Stimulated activated memory B cell treated with anti-CD40 and anti-IgM and Interleukin-4, amounts not matched to agents 10 μg/mL and 1 μg/mL and 100 μg/mL, for 72 hours (primary cell): ENCODE results near the gene NPAS4.
"Not testable (repeated sequence)": the region's sequence is repeated elsewhere in the genome, so short reads cannot be mapped to it uniquely, and the experiment has no call there.

Experiments
- ATAC-seq: fragments of 150-1000 bp; cut with Tn5 transposase; 2 replicates; pipeline ENCODE4 v1.10.0; 2021
- H3K27ac Mint-ChIP-seq: one replicate; pipeline ENCODE4 v1.8.0; 2022; ENCODE audit warnings: mild to moderate bottlenecking, mixed read lengths
- H3K27me3 Mint-ChIP-seq: one replicate; pipeline ENCODE4 v1.8.0; 2022; ENCODE audit warnings: mixed read lengths
- H3K36me3 Mint-ChIP-seq: one replicate; pipeline ENCODE4 v1.8.0; 2022; ENCODE audit warnings: mixed read lengths
- H3K4me1 Mint-ChIP-seq: one replicate; pipeline ENCODE4 v1.8.0; 2022; ENCODE audit warnings: mixed read lengths
- H3K4me3 Mint-ChIP-seq: one replicate; pipeline ENCODE4 v1.8.0; 2022; ENCODE audit warnings: mild to moderate bottlenecking, moderate library complexity, mixed read lengths
- H3K9me3 Mint-ChIP-seq: one replicate; pipeline ENCODE4 v1.8.0; 2022; ENCODE audit warnings: mixed read lengths

The NPAS4 gene

GRCh38 chr11:66411323-66411722, 9.5 kb upstream of the NPAS4 start:
- Mint-ChIP-seq H3K4me3 (no peak overlapping the region), H3K27ac (no peak overlapping the region), H3K27me3 (peaks cover 81% of the 10 kb centered on the region), H3K36me3 (no peaks in the 10 kb centered on the region), H3K9me3 (no peaks in the 10 kb centered on the region), H3K4me1 (peaks cover 6% of the 10 kb centered on the region)
- ATAC-seq, result no peak

- H3K4me3 Mint-ChIP-seq, result no peak overlapping the region
- no peak for ATAC-seq
- H3K9me3 Mint-ChIP-seq, result no peaks in the 10 kb centered on the region
- no peak overlapping the region for H3K27ac Mint-ChIP-seq
- peaks cover 7% of the 10 kb centered on the region for H3K4me1 Mint-ChIP-seq
- H3K36me3 Mint-ChIP-seq, result no peaks in the 10 kb centered on the region
- H3K27me3 Mint-ChIP-seq, result peaks cover 81% of the 10 kb centered on the region
These were observed 8.7 kb upstream of the NPAS4 start for GRCh38 chr11:66412110-66412509.

- ATAC-seq, result no peak
- no peaks in the 10 kb centered on the region for H3K9me3 Mint-ChIP-seq
- H3K36me3 Mint-ChIP-seq, result no peaks in the 10 kb centered on the region
- H3K4me3 Mint-ChIP-seq, result no peak overlapping the region
- H3K27ac Mint-ChIP-seq, result no peak overlapping the region
- peaks cover 88% of the 10 kb centered on the region for H3K27me3 Mint-ChIP-seq
- H3K4me1 Mint-ChIP-seq, result peaks cover 17% of the 10 kb centered on the region
These were observed 7.7 kb upstream of the NPAS4 start for GRCh38 chr11:66413167-66413566.

GRCh38 chr11:66414120-66414934, 6.5 kb upstream of the NPAS4 start:
- Mint-ChIP-seq H3K36me3 (no peaks in the 10 kb centered on the region), H3K4me1 (peaks cover 18% of the 10 kb centered on the region), H3K27ac (no peak overlapping the region), H3K9me3 (no peaks in the 10 kb centered on the region), H3K4me3 (no peak overlapping the region), H3K27me3 (peaks cover 93% of the 10 kb centered on the region)
- no peak for ATAC-seq

GRCh38 chr11:66415423-66415822, 5.4 kb upstream of the NPAS4 start:
- no peak for ATAC-seq
- peaks cover 88% of the 10 kb centered on the region for H3K27me3 Mint-ChIP-seq
- H3K36me3 Mint-ChIP-seq, result no peaks in the 10 kb centered on the region
- H3K27ac Mint-ChIP-seq, result no peak overlapping the region
- H3K4me3 Mint-ChIP-seq, result no peak overlapping the region
- H3K4me1 Mint-ChIP-seq, result peaks cover 18% of the 10 kb centered on the region
- H3K9me3 Mint-ChIP-seq, result no peaks in the 10 kb centered on the region

GRCh38 chr11:66417000-66417399, 3.8 kb upstream of the NPAS4 start:
- Mint-ChIP-seq H3K27ac (no peak overlapping the region), H3K36me3 (no peaks in the 10 kb centered on the region), H3K27me3 (peaks cover 77% of the 10 kb centered on the region), H3K4me1 (peaks cover 18% of the 10 kb centered on the region), H3K4me3 (no peak overlapping the region), H3K9me3 (no peaks in the 10 kb centered on the region)
- ATAC-seq, result no peak

- Mint-ChIP-seq H3K4me1 (peaks cover 18% of the 10 kb centered on the region), H3K9me3 (no peaks in the 10 kb centered on the region), H3K27ac (no peak overlapping the region), H3K36me3 (no peaks in the 10 kb centered on the region), H3K4me3 (peak overlapping the region; percentile 5), H3K27me3 (peaks cover 63% of the 10 kb centered on the region)
- peak; percentile 75 for ATAC-seq
These were observed 2.5 kb upstream of the NPAS4 start for GRCh38 chr11:66418168-66418985.

- H3K4me1 Mint-ChIP-seq, result peaks cover 18% of the 10 kb centered on the region
- H3K27ac Mint-ChIP-seq, result no peak overlapping the region
- ATAC-seq, result no peak
- peak overlapping the region; percentile 5 for H3K4me3 Mint-ChIP-seq
- H3K27me3 Mint-ChIP-seq, result peaks cover 57% of the 10 kb centered on the region
- no peaks in the 10 kb centered on the region for H3K36me3 Mint-ChIP-seq
- H3K9me3 Mint-ChIP-seq, result no peaks in the 10 kb centered on the region
These were observed 1.9 kb upstream of the NPAS4 start for GRCh38 chr11:66418986-66419308.

- no peaks in the 10 kb centered on the region for H3K36me3 Mint-ChIP-seq
- H3K4me1 Mint-ChIP-seq, result peaks cover 18% of the 10 kb centered on the region
- H3K27ac Mint-ChIP-seq, result no peak overlapping the region
- no peak overlapping the region for H3K4me3 Mint-ChIP-seq
- no peak for ATAC-seq
- H3K9me3 Mint-ChIP-seq, result no peaks in the 10 kb centered on the region
- peaks cover 49% of the 10 kb centered on the region for H3K27me3 Mint-ChIP-seq
These were observed 1.0 kb upstream of the NPAS4 start for GRCh38 chr11:66419825-66420224.

- peaks cover 18% of the 10 kb centered on the region for H3K4me1 Mint-ChIP-seq
- no peak overlapping the region for H3K4me3 Mint-ChIP-seq
- peak; percentile 62 for ATAC-seq
- no peaks in the 10 kb centered on the region for H3K9me3 Mint-ChIP-seq
- peaks cover 30% of the 10 kb centered on the region for H3K27me3 Mint-ChIP-seq
- no peaks in the 10 kb centered on the region for H3K36me3 Mint-ChIP-seq
- H3K27ac Mint-ChIP-seq, result no peak overlapping the region
These were observed 814 bp downstream of the NPAS4 start for GRCh38 chr11:66421492-66422205.

GRCh38 chr11:66426314-66426713, 5.5 kb downstream of the NPAS4 start:
- Mint-ChIP-seq H3K4me3 (no peak overlapping the region), H3K36me3 (peaks cover 28% of the 10 kb centered on the region), H3K27ac (no peak overlapping the region), H3K4me1 (no peaks in the 10 kb centered on the region), H3K9me3 (no peaks in the 10 kb centered on the region), H3K27me3 (no peaks in the 10 kb centered on the region)
- no peak for ATAC-seq

GRCh38 chr11:66428933-66429332, 8.1 kb downstream of the NPAS4 start:
- ATAC-seq, result no peak
- H3K9me3 Mint-ChIP-seq, result no peaks in the 10 kb centered on the region
- H3K27ac Mint-ChIP-seq, result no peak overlapping the region
- H3K4me3 Mint-ChIP-seq, result no peak overlapping the region
- H3K36me3 Mint-ChIP-seq, result peaks cover 42% of the 10 kb centered on the region
- H3K27me3 Mint-ChIP-seq, result no peaks in the 10 kb centered on the region
- no peaks in the 10 kb centered on the region for H3K4me1 Mint-ChIP-seq

GRCh38 chr11:66429983-66430602, 9.3 kb downstream of the NPAS4 start:
- no peaks in the 10 kb centered on the region for H3K9me3 Mint-ChIP-seq
- no peak overlapping the region for H3K4me3 Mint-ChIP-seq
- peaks cover 48% of the 10 kb centered on the region for H3K36me3 Mint-ChIP-seq
- no peaks in the 10 kb centered on the region for H3K27me3 Mint-ChIP-seq
- no peaks in the 10 kb centered on the region for H3K4me1 Mint-ChIP-seq
- peak; percentile 71 for ATAC-seq
- no peak overlapping the region for H3K27ac Mint-ChIP-seq

- not testable (repeated sequence) for H3K9me3 Mint-ChIP-seq, H3K4me3 Mint-ChIP-seq, H3K27ac Mint-ChIP-seq, ATAC-seq, H3K4me1 Mint-ChIP-seq, H3K27me3 Mint-ChIP-seq
- H3K36me3 Mint-ChIP-seq, result peaks cover 59% of the 10 kb centered on the region
These were observed 10.5 kb downstream of the NPAS4 start for GRCh38 chr11:66431287-66431686.

- peaks cover 65% of the 10 kb centered on the region for H3K36me3 Mint-ChIP-seq
- not testable (repeated sequence) for ATAC-seq, H3K9me3 Mint-ChIP-seq, H3K4me1 Mint-ChIP-seq, H3K27ac Mint-ChIP-seq, H3K27me3 Mint-ChIP-seq, H3K4me3 Mint-ChIP-seq
These were observed 11.1 kb downstream of the NPAS4 start for GRCh38 chr11:66431871-66432329.
